Testis (tissue), 3 donors: ENCODE data around the gene ZFR2. TPM values are rescaled to one million over a fixed set of nuclear protein-coding genes. Genes with fewer than 3 reads are reported as not detected.

Experiments used
- DNase-seq: peaks from one replicate; pipeline ENCODE4 v3.0.0-alpha.2; 2019
- H3K27ac ChIP-seq, 2 donors: fragments of 200-600 bp; sonication (generic); one replicate each; pipeline ENCODE4 v1.5.1; 2019
- H3K27me3 ChIP-seq: fragments of 200-600 bp; sonication (generic); one replicate; pipeline ENCODE4 v1.5.1; 2019
- H3K36me3 ChIP-seq: fragments of 200-600 bp; sonication (generic); one replicate; pipeline ENCODE4 v1.5.1; 2017; ENCODE audit warnings: low read depth; ENCODE audit errors: missing control alignments
- H3K4me1 ChIP-seq: fragments of 200-600 bp; sonication (generic); one replicate; pipeline ENCODE4 v1.5.1; 2019
- H3K4me3 ChIP-seq, 2 donors: fragments of 200-600 bp; sonication (generic); one replicate each; pipeline ENCODE4 v1.5.1; 2017 to 2019
- H3K9me3 ChIP-seq: fragments of 200-600 bp; sonication (generic); one replicate; pipeline ENCODE4 v1.5.1; 2017
- POLR2A ChIP-seq: fragments of 450-650 bp; IDR thresholded peaks from one replicate; pipeline ENCODE4 v1.6.1; 2017; ENCODE audit warnings: antibody characterized with exemption, mild to moderate bottlenecking, moderate library complexity
- whole genome bisulfite sequencing, 2 donors: methylation state at CpG; one replicate each; pipeline ENCODE4 v1.1.5; 2018; 5-methylcytosine and 5-hydroxymethylcytosine counted together
- intact Hi-C: fragments of 100-400 bp; cut with DNase I; formaldehyde crosslinking; loops from one replicate; pipeline ENCODE4 v1.15.1; 2023; ENCODE audit warnings: low total_unique reads
- polyA plus RNA-seq: library from polyadenylated mRNA; stranded (reverse); fragments of 350-450 nt; fragmentation: Illumina TruSeq; extraction: RNeasy Lipid Tissue Mini Kit (QIAGEN cat#74804); gene quantifications from one replicate; pipeline ENCODE4 v1.2.3, GENCODE V29; 2014; ENCODE audit warnings: low read depth, low replicate concordance; ENCODE audit not compliant: insufficient read depth
- total RNA-seq, 2 donors: library from RNA; depleted of rRNA; stranded (reverse); fragments of >200 nt; gene quantifications; one replicate each; pipeline ENCODE4 v1.2.3, GENCODE V29; 2016
- TF ChIP-seq, protein P1 (sequence below), 3 experiments: fragments of 450-650 bp in 2 of 3; fragments of 200-600 bp in 1 of 3; sonication (generic) in 1 of 3; IDR thresholded peaks; one replicate each; pipeline ENCODE4 v1.5.1; 2016 to 2019; ENCODE audit warnings: antibody characterized with exemption in 3 of 3, mild to moderate bottlenecking in 2 of 3, moderate library complexity in 1 of 3

ZFR2 gene
- total and polyA plus RNA-seq, 3 donors from 2014 or later = 23.4 to 35.0 (median 34.1) TPM

DNA sequence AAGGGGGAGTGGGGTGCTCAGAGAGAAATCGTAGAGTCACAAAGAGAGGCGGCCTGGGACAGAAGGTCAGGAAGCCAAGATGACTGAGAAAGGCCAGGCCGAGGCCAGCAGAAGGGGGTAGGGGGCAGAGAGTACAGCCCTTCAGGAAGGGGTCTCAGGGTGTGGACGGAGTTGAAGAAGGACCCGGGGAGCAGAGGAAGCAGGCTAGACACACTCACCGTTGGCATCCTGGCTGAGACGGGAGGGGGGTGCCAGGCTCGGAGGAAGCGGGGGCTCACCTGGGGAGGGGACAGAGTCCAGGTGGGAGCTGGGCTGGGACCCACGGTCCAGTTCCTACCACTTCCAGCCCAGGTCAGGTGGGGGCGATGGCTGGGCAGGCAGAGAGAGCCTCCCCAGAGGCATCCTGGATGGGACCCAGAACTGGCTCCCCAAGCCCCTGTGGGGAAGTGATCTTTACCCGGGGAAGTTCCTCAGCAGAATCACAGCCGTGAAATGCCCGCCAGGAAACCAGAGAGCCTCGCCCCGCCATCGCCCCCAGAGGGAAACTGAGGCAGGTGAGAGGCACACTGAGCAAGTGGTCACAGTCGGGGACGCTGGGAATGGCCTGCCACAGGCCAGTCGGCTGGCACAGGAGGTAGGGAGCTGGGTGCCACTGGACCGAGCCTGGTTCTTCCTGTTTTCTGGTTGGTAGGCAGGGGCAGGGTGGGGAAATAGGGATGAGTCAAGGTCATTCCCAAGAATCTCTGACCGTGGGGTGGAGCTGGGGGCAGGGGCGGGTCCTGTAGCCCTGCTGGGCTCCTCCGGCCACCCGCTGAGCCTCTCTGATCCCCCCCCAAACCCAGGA lies 84.0 kb downstream of the ZFR2 start:
- H3K4me3 ChIP-seq = no peak overlapping the region
- H3K4me1 ChIP-seq = no peaks in the 10 kb centered on the region
- no peak for DNase-seq
- intact Hi-C loops = no loop called here
- H3K36me3 ChIP-seq = no peaks in the 10 kb centered on the region
- H3K27ac ChIP-seq = no peak overlapping the region
- no peaks in the 10 kb centered on the region for H3K9me3 ChIP-seq
- no peaks in the 10 kb centered on the region for H3K27me3 ChIP-seq
- WGBS, 2 donors = 22 to 30% methylated on average over 21 to 25 of the region's 25 CpGs
- TF ChIP-seq, protein P1, sequence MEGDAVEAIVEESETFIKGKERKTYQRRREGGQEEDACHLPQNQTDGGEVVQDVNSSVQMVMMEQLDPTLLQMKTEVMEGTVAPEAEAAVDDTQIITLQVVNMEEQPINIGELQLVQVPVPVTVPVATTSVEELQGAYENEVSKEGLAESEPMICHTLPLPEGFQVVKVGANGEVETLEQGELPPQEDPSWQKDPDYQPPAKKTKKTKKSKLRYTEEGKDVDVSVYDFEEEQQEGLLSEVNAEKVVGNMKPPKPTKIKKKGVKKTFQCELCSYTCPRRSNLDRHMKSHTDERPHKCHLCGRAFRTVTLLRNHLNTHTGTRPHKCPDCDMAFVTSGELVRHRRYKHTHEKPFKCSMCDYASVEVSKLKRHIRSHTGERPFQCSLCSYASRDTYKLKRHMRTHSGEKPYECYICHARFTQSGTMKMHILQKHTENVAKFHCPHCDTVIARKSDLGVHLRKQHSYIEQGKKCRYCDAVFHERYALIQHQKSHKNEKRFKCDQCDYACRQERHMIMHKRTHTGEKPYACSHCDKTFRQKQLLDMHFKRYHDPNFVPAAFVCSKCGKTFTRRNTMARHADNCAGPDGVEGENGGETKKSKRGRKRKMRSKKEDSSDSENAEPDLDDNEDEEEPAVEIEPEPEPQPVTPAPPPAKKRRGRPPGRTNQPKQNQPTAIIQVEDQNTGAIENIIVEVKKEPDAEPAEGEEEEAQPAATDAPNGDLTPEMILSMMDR (IDR thresholded peaks at IDR 0.05) = no peak
- TF ChIP-seq POLR2A = no peak

DNA sequence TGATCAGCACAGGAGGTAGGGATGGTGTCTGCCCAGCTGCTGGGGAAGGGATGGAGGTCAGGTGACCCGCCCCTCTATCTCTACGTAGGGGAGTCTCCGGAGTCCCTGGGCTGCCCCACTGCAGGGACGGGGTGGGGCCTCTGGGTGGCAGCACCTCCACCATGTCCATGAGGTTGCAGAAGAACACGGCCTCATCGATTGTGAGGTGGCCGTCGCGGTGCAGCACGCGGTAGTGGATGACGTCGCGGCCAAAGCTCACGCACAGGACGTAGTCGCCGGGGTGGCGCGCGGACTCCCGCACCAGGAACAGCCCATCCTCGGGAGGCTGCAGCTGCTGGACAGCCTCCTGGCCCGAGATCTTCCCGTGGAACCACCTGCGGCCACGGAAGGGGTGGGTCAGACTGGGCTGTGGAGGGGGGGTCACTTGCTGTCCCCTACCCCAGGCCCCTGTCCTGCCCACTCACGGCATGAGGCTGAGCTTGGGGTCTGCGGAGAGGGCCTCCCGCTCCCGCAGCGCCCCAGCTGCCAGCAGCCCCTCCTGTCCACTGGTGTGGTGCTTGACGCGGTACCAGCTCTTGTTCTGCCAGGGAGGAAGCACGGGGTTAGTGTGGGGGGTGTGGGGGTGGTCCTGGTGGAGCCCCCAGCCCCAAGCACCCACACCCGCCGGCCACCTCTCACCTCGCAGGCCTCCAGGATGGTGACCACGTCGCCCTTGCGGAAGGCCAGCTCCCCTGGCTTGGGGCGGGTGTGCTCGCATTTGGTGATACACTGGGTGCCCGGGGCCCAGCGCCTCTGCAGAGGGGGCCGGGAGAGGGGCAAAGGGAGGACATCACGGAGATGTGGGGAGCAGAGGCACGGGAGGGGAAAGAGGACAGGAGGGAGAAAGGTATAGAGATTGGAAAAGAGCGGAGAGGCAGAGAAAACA lies 84.9 kb downstream of the ZFR2 start:
- H3K27me3 ChIP-seq = no peaks in the 10 kb centered on the region

DNA sequence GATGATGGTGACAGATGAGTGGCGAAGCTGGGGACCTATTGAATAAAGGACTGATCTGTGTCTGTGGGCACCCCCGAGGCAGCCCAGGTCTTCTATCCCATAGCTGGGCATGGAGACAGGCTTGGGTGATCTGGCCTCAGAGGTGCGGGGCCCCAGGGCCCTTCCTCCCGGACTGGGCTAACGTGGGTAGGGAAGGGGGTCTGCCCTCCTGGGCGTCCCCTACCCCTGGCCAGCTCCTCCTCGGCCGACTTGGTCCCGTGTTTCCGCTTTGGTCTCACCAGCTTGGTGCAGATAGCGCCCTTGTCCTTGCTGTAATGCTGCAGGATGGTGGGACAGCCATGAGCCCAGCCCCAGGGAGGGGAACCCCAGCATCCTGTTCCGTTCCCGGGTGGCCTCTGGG lies 85.9 kb downstream of the ZFR2 start:
- WGBS, 2 donors = 92 to 93% methylated on average over 9 to 13 of the region's 13 CpGs
- intact Hi-C loops = no loop called here
- no peaks in the 10 kb centered on the region for H3K9me3 ChIP-seq
- H3K27ac ChIP-seq = no peak overlapping the region
- no peaks in the 10 kb centered on the region for H3K27me3 ChIP-seq
- no peak for DNase-seq
- H3K4me3 ChIP-seq = no peak overlapping the region
- H3K36me3 ChIP-seq = no peaks in the 10 kb centered on the region
- TF ChIP-seq POLR2A = no peak
- TF ChIP-seq, protein P1 (IDR thresholded peaks at IDR 0.05) = no peak
- H3K4me1 ChIP-seq = no peaks in the 10 kb centered on the region

More for the DNA sequence above, 84.9 kb downstream of the ZFR2 start:
- H3K4me1 ChIP-seq = no peaks in the 10 kb centered on the region
- no peak for DNase-seq
- intact Hi-C loops = no loop called here
- 75 to 77% methylated on average over 23 to 47 of the region's 49 CpGs for WGBS, 2 donors
- TF ChIP-seq, protein P1 (IDR thresholded peaks at IDR 0.05) = no peak
- no peak for TF ChIP-seq POLR2A
- H3K27ac ChIP-seq = no peak overlapping the region
- no peak overlapping the region for H3K4me3 ChIP-seq
- no peaks in the 10 kb centered on the region for H3K36me3 ChIP-seq
- H3K9me3 ChIP-seq = no peaks in the 10 kb centered on the region

DNA sequence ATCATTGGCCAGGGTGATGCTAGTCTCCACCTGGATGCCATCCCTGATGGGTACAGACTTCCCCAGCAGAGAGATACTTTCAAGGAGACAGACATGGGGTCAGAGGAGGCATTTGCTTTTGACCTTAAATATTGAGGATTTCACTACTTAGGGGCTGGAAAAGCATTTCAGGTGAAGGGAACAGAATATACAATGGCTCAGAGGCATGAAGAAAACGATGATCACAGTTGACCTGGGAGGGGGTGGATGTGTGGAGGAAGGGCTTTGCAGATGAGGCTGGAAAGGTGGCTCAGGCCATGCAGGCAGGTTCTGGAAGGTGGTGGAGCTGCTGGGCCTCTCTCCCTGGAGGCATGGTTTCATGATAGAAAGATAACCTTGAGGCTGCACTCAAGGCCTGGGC lies 86.5 kb downstream of the ZFR2 start:
- no peaks in the 10 kb centered on the region for H3K4me1 ChIP-seq
- no peaks in the 10 kb centered on the region for H3K9me3 ChIP-seq
- intact Hi-C loops = no loop called here
- TF ChIP-seq, protein P1 (IDR thresholded peaks at IDR 0.05) = no peak
- no peak for TF ChIP-seq POLR2A
- H3K36me3 ChIP-seq = no peaks in the 10 kb centered on the region
- DNase-seq = no peak
- H3K4me3 ChIP-seq = no peak overlapping the region
- H3K27ac ChIP-seq = no peak overlapping the region
- 86 to 93% methylated on average over 1 of the region's 1 CpG for WGBS, 2 donors
- no peaks in the 10 kb centered on the region for H3K27me3 ChIP-seq
